Erythroblast (primary cell): ENCODE measurements around the gene POP4.

ENCODE experiments used
- DNase-seq, 2 experiments: peaks; one replicate each; lab custom pipeline; 2025; lab: John Stamatoyannopoulos, UW
- GATA1 ChIP-seq: IDR thresholded peaks from 2 replicates; pipeline ENCODE4 v1.6.1; 2011; ENCODE audit warnings: low read depth, mild to moderate bottlenecking, control low read depth, low read length, moderate library complexity
- POLR2A ChIP-seq: IDR thresholded peaks from 2 replicates; pipeline ENCODE4 v1.6.1; 2011; ENCODE audit warnings: mild to moderate bottlenecking, low read length

POP4 gene

GRCh38 chr19:29623726-29624488, 17.8 kb downstream of the POP4 start:
- TF ChIP-seq POLR2A = no peak
- TF ChIP-seq GATA1 = no peak
- no peak for DNase-seq

GRCh38 chr19:29624489-29625185, 18.6 kb downstream of the POP4 start:
- DNase-seq = no peak
- TF ChIP-seq GATA1 (no peak), POLR2A (no peak)

GRCh38 chr19:29625186-29625651, 19.1 kb downstream of the POP4 start:
- TF ChIP-seq GATA1 = no peak
- TF ChIP-seq POLR2A = no peak
- DNase-seq = no peak

GRCh38 chr19:29626386-29626785, 20.3 kb downstream of the POP4 start:
- TF ChIP-seq POLR2A = no peak
- TF ChIP-seq GATA1 = no peak
- DNase-seq = no peak

GRCh38 chr19:29626832-29627231, 20.7 kb downstream of the POP4 start:
- DNase-seq = peak; percentile 10 to 13

- TF ChIP-seq GATA1 (no peak), POLR2A (no peak)
- DNase-seq = no peak
Measured at GRCh38 chr19:29628661-29629385, 22.7 kb downstream of the POP4 start.

- TF ChIP-seq GATA1 (no peak), POLR2A (no peak)
- no peak for DNase-seq
Measured at GRCh38 chr19:29629836-29630534, 23.9 kb downstream of the POP4 start.

GRCh38 chr19:29630655-29631054, 24.6 kb downstream of the POP4 start:
- no peak for DNase-seq
- TF ChIP-seq GATA1 (no peak), POLR2A (no peak)

- TF ChIP-seq POLR2A (no peak), GATA1 (no peak)
- no peak for DNase-seq
Measured at GRCh38 chr19:29631450-29631849, 25.4 kb downstream of the POP4 start.

- no peak for TF ChIP-seq POLR2A
- TF ChIP-seq GATA1 = no peak
- no peak for DNase-seq
Measured at GRCh38 chr19:29634002-29634401, 27.9 kb downstream of the POP4 start.

GRCh38 chr19:29634423-29635130, 28.5 kb downstream of the POP4 start:
- no peak for TF ChIP-seq GATA1
- TF ChIP-seq POLR2A = no peak
- DNase-seq = no peak

- DNase-seq = no peak
Measured at GRCh38 chr19:29635963-29636362, 29.9 kb downstream of the POP4 start.

More at GRCh38 chr19:29635963-29636362, 29.9 kb downstream of the POP4 start:
- TF ChIP-seq GATA1 (no peak), POLR2A (no peak)
